Naive B cell (primary cell): ENCODE measurements around the gene ZNF771. TPM values are rescaled to one million over a fixed set of nuclear protein-coding genes. Genes with fewer than 3 reads are reported as not detected.

Experiments
- ATAC-seq, 2 donors: fragments of 150-1000 bp; cut with Tn5 transposase; 2 replicates each; pipeline ENCODE4 v1.10.0; 2021; ENCODE audit warnings: low read depth in 2 of 2, mild to moderate bottlenecking in 2 of 2, moderate library complexity in 2 of 2
- DNase-seq: peaks from one replicate; pipeline ENCODE4 v3.0.0; 2022
- H3K27ac Mint-ChIP-seq, 6 donors: one replicate each; pipeline ENCODE4 v1.8.0; 2020 to 2022; ENCODE audit warnings: mild to moderate bottlenecking in 6 of 6, mixed read lengths in 6 of 6, moderate library complexity in 5 of 6, inconsistent platforms in 2 of 6
- H3K27me3 Mint-ChIP-seq, 3 donors: one replicate each; pipeline ENCODE4 v1.8.0; 2021 to 2022; ENCODE audit warnings: mixed read lengths in 3 of 3, mild to moderate bottlenecking in 1 of 3
- H3K36me3 Mint-ChIP-seq, 2 donors: one replicate each; pipeline ENCODE4 v1.8.0; 2020 to 2022; ENCODE audit warnings: mixed read lengths in 2 of 2, inconsistent platforms in 1 of 2, mild to moderate bottlenecking in 1 of 2
- H3K4me1 Mint-ChIP-seq, 3 donors: one replicate each; pipeline ENCODE4 v1.8.0; 2020 to 2022; ENCODE audit warnings: mixed read lengths in 3 of 3, inconsistent platforms in 1 of 3, mild to moderate bottlenecking in 1 of 3, moderate library complexity in 1 of 3
- H3K4me3 Mint-ChIP-seq, 8 donors: one replicate each; pipeline ENCODE4 v1.8.0; 2020 to 2022; ENCODE audit warnings: mild to moderate bottlenecking in 8 of 8, mixed read lengths in 8 of 8, moderate library complexity in 8 of 8, inconsistent platforms in 2 of 8
- H3K9me3 Mint-ChIP-seq, 7 donors: one replicate each; pipeline ENCODE4 v1.8.0; 2020 to 2022; ENCODE audit warnings: mixed read lengths in 7 of 7, mild to moderate bottlenecking in 5 of 7, inconsistent platforms in 2 of 7, moderate library complexity in 1 of 7
- polyA plus RNA-seq, 6 donors: library from polyadenylated mRNA; unstranded; fragments of 300-500 nt; fragmentation: Illumina TruSeq; gene quantifications; one replicate each; pipeline ENCODE4 v1.2.3, GENCODE V29; 2021; ENCODE audit warnings: low read depth in 6 of 6

Gene ZNF771
- polyA plus RNA-seq, 6 donors from 2014 or later, result 1.7 to 5.0 (median 2.3) TPM; not detected in 1

DNA sequence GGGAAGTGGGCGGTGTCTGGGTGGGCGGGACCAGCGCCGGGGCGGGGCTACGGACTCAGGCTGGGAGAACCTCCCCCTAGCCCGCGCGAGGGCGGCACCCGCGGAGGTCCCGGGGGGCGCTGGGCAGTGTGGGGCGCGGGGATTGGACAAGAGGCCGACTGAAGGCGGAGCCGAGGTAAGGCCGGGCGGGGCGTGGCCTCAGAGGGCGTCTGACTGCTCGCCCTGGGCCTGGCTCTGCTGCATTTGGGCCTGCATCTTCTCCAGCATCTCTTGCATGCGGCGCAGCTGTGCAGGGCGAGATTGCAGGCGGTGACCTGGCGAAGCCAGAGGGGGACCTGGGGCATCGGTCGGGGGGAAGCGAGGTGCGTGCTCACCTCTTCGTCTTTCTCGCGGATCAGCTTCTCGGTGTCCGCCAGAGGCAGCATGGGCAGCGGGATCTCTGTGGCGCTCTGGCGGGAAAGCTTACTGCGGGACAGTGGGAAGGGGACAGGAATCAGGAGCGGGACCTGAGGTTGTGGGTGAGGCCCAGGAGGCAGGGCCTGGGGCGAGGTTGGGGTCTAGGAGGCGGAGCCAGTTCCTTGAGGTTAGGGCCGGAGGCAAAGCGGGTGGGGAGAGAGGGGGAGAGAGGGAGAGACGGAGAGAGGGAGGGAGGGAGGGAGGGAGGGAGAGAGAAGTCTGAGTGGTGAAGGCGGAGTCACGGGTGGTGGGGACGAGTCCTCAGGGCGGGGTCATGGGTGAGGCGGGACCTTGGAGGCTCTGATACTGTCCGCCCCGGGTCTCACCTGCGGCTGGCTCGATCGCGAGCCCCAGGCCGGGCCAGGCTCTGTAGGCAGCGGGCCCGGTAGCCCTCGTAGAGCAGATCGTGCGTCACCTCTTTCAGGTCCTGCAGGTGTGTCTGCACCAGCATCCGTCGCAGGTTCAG, 28.9 kb upstream of the ZNF771 start:
- H3K9me3 Mint-ChIP-seq, result no peaks in the 10 kb centered on the region
- H3K27ac Mint-ChIP-seq, result peak overlapping the region; percentile 100
- H3K4me3 Mint-ChIP-seq, result peak overlapping the region; percentile 93 to 99 (median 97)
- no peaks in the 10 kb centered on the region for H3K36me3 Mint-ChIP-seq
- H3K27me3 Mint-ChIP-seq, result no peaks in the 10 kb centered on the region
- H3K4me1 Mint-ChIP-seq, result peaks cover 41 to 62% (median 53%) of the 10 kb centered on the region in 3 donors
- DNase-seq (peak; percentile 99), ATAC-seq (peak; percentile 78 to 80)

DNA sequence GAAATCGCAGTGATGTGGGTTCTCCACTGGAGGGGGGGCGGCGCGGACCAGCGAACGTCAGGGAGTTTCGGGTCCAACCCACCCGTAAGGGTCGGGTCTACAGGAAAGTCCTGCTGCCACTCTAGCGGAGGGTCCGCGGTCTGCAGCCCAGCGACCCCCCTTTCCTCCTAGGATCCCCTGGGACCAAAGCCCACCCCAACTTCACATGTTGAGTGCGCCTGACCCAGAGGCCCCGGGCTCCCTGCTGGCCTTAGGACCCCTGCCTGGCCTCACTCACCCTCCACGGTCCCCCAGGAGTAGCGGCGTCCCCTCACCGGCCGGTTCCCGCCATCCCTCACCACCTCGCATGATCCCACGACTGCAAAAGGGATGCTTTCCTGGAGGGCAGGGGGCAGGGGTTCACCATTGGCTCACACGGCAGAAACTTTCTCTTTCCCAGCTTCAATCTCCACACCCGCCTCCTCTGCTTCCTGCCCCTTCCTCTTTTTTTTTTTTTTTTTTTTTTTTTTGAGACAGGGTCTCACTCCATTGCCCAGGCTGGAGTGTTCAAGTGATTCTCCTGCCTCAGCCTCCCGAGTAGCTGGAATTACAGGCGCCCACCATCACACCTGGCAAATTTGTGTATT, 28.1 kb upstream of the ZNF771 start:
- H3K4me1 Mint-ChIP-seq, result peaks cover 45 to 64% (median 58%) of the 10 kb centered on the region in 3 donors
- peak overlapping the region; percentile 93 to 99 (median 97) for H3K4me3 Mint-ChIP-seq
- H3K9me3 Mint-ChIP-seq, result no peaks in the 10 kb centered on the region
- no peaks in the 10 kb centered on the region for H3K27me3 Mint-ChIP-seq
- ATAC-seq (no peak), DNase-seq (no peak)
- no peaks in the 10 kb centered on the region for H3K36me3 Mint-ChIP-seq
- H3K27ac Mint-ChIP-seq, result peak overlapping the region; percentile 97 to 100 (median 100)

DNA sequence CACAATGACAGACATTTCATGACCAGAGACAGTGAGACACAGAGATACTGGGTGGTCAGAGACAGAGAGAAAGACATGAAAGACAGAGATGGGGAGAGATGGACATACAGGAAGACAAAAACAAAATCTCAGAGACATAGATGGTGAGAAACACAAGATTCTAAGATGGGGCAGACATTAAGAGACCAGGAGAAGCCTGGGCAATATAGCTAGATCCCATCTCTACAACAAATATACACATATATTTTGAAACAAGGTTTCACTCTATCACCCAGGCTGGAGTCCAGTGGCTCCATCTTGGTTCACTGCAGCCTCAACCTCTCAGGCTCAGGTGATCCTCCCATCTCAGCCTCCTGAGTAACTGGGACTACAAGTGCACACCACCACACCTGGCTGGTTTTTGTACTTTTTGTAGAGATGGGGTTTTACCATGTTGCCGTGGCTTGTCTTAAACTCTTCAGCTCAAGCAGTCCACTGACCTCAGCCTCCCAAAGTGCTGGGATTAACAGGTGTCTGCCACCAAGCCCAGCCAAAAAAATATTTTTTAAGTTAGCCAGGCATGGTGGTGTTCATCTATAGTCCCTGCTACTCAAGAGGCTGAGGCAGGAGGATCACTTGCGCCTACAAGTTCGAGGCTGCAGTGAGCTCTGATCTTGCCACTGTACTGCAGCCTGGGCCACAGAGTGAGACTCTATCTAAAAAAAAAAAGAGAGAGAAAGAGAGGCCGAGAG, 27.2 kb upstream of the ZNF771 start:
- Mint-ChIP-seq H3K4me1 (peaks cover 45 to 65% (median 58%) of the 10 kb centered on the region in 3 donors), H3K4me3 (peak overlapping the region; percentile 69 to 99 (median 96)), H3K27me3 (no peaks in the 10 kb centered on the region), H3K27ac (peak overlapping the region; percentile 21 to 100 (median 100)), H3K9me3 (no peaks in the 10 kb centered on the region), H3K36me3 (no peaks in the 10 kb centered on the region)
- no peak for DNase-seq
- no peak for ATAC-seq

DNA sequence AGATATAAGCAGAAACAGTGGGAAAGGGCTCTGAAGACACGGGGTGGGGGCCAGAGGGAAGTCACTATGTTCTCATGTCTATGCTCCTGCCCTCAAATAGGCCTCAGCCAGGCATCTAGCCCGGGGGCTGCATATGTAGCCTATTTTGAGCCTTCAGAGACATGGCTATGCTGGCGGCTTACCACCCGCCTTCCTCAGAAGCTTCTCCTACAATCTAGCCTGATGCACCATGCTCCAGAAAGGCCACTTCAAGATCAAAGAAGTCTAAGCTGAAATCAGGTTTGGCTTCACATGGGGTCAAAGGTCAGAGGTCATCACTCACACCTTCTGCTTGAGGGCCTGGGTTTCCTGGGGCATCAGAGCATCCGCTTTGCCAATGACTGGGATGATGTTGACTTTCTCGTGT, 26.6 kb upstream of the ZNF771 start:
- ATAC-seq (no peak), DNase-seq (no peak)
- Mint-ChIP-seq H3K36me3 (no peaks in the 10 kb centered on the region), H3K9me3 (no peaks in the 10 kb centered on the region), H3K27ac (peak overlapping the region in 4 of 6 donors; percentile 5 to 100 (median 92)), H3K4me3 (peak overlapping the region in 7 of 8 donors; percentile 42 to 94 (median 84)), H3K4me1 (peaks cover 45 to 63% (median 58%) of the 10 kb centered on the region in 3 donors), H3K27me3 (no peaks in the 10 kb centered on the region)

DNA sequence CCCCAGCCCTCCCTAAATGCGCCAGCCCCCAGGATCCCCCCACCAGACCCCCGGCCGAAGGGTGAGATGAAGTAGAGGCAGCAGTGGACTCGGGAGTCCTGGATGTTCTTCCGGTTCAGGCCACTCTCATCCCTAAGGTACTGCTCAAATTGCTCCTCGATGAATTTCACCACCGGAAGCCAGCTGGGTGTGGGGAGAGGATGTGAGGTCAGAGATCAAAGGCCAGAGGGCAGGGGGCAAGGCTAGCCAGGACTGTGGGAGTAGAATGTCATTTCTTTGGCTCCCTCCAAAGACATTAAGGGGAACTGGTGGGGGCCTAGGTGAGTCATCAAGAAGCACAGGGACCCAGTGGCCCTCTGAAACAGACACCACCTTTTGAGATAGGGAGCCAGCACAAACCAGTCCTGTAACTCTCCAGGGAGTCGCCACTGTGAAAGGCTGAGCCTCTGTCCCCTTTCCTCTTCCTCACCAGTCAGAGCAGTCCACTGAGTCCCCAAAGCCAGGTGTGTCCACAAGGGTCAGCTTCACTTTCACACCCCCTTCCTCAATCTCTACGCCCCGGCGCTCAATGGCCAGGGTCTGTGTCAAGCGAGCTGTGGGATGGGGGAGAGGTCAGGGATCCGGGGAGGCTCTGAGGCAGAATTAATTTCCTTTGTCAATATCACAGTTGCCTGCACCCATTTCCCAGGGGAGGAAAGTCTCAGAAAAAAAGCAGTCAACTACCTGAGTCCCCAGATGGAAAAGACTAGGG, 25.9 kb upstream of the ZNF771 start:
- H3K27me3 Mint-ChIP-seq, result no peaks in the 10 kb centered on the region
- no peaks in the 10 kb centered on the region for H3K36me3 Mint-ChIP-seq
- H3K27ac Mint-ChIP-seq, result peak overlapping the region; percentile 58 to 100 (median 85)
- ATAC-seq, result no peak
- DNase-seq, result no peak
- peak overlapping the region; percentile 83 to 94 (median 92) for H3K4me3 Mint-ChIP-seq
- H3K4me1 Mint-ChIP-seq, result peaks cover 45 to 63% (median 58%) of the 10 kb centered on the region in 3 donors
- no peaks in the 10 kb centered on the region for H3K9me3 Mint-ChIP-seq

DNA sequence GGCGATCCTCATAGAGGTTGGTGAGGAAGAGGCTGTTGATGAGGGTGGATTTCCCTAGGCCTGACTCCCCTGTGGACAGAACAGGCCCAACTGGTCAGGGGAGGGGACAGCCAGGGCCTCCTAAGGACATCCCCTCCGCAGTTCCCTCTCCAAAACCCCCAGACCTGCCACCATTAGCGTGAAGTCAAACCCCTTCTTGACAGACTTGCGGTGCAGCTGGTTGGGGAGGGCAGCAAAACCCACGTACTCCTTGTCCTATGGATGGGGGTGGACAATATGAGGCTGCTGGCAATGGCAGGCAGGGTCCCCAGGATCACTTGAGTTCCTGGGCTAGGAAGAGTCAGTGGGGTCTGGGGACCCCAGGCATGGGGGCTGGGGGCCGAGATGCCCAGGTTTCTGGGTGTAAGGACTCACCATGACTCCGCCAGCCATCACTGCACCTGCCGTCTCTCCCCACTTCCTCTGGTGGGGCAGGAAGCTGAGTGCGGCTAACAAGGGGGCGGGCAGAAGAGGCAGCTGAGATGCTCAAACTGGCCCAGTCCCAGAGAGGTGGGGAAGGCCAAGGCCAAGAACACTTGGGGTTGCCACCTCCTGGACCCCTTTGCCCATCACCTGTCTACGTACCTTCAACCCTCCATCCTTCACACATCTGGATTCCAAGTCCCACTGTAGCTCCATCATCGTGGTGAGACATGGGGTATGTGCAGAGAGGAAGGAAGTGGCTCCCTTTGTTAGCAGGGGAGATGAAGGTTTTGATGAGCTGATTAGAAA, 25.1 kb upstream of the ZNF771 start, which contains the start of gene SEPTIN1:
Gene SEPTIN1 (minus strand): TSS at position 451 of the 771 bp plus-strand sequence. CDS start 19 bp downstream, at position 432.
- Mint-ChIP-seq H3K36me3 (no peaks in the 10 kb centered on the region), H3K4me1 (peaks cover 42 to 56% (median 54%) of the 10 kb centered on the region in 3 donors), H3K4me3 (peak within 1 kb of the TSS; percentile 83 to 94 (median 92)), H3K27ac (peak within 1 kb of the TSS; percentile 86 to 100 (median 95)), H3K9me3 (no peaks in the 10 kb centered on the region), H3K27me3 (no peaks in the 10 kb centered on the region)
- peak; percentile 72 for DNase-seq
- ATAC-seq, result peak; percentile 29

DNA sequence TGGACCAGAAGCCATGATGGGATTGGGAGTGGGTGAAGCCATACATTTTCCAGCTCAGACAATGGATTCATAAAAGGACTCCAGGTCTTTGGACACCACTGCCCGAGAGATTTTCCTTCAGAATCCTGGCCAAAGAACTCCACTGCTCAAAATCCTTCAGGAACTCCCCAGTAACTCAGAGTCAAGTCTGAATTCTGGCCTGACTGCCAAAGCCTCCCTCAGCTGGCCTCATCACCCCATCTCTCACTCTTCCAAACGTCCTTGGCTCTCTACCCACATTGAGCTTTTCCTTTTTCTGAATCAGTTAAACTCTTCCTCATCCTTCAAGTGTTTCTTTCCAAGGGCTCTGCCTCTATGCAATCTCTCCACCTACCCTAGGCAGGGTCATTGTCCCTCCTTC, 23.9 kb upstream of the ZNF771 start:
- Mint-ChIP-seq H3K9me3 (no peaks in the 10 kb centered on the region), H3K4me3 (peak overlapping the region; percentile 29 to 93 (median 72)), H3K4me1 (peaks cover 31 to 46% (median 41%) of the 10 kb centered on the region in 3 donors), H3K36me3 (no peaks in the 10 kb centered on the region), H3K27ac (peak overlapping the region in 3 of 6 donors; percentile 67 to 100 (median 89)), H3K27me3 (no peaks in the 10 kb centered on the region)
- no peak for ATAC-seq
- no peak for DNase-seq

DNA sequence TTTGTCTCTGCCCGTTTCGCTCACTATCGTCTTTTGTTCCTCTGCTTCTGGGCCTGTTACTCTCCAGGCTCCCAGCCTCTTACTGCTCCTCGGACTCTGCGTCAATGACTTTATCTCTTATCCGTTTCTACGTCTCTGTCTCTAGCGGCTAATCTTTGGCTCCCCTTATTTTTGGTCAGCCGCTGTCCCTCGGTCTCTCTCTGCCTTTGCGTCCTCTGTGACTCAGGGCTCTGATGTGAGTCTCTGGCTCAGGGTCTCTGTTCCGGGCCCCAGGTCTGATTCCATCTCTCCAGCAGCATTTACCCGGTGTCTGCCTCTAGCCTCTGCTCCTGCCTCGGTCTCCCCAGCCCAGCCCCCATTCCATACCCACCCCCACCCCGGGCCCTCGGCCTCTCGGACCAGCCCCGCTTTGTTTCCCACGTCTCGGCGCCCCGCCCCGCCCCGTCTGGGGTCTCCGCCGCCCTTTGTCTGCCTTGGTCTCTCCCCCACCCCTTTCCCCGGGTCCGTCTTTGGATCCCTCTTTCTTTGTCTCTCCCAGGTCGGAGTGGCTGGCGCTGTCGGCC, 12.7 kb upstream of the ZNF771 start:
- peak overlapping the region; percentile 77 to 97 (median 90) for H3K4me3 Mint-ChIP-seq
- no peaks in the 10 kb centered on the region for H3K36me3 Mint-ChIP-seq

DNA sequence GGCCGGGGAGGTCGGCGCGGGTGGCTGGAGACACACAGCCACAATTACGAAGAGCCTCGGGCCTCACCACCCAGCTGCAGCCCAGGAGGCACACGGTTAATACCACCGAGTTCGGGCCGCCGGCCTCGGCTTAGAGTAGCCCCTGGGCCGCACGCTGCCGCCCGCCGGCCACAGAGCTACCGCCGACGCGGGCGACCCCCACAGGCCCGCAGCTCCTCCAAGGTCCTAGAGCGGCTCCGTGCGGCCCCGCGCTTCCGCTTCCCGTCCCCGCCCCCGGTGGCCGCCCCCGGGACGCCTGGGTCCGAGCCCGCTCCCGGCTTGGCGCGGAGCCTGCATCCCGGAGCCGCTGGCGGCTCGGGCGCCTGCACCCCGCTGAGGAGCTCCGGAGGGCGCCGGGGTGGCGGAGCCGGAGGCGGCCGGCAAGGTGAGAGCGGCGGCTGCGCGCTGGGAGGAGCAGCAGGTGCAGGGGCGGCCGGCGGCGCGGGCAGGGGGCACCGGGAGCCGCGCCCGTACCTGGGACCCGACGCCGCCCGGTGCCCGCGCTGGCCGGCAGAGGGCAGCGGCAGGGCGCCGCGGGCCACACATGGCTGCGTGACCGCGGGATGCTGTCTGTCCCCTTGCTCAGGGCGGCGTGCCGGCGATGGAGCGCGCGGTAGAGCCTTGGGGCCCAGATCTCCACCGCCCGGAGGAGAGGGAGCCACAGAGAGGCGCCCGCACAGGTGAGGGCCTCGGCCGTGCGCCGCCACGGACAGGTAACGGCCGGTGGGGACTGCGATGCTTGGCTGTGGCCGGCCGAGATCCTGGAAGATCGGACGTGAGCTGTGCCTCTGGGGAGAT, 12.0 kb upstream of the ZNF771 start, which contains the start of gene ZNF48:
Gene ZNF48 (plus strand): TSS at position 266 of the 837 bp plus-strand sequence. CDS start 375 bp downstream, at position 641.
- DNase-seq (peak; percentile 81), ATAC-seq (peak; percentile 90 to 97)
- Mint-ChIP-seq H3K27ac (peak within 1 kb of the TSS; percentile 49 to 96 (median 84)), H3K36me3 (no peaks in the 10 kb centered on the region), H3K9me3 (no peaks in the 10 kb centered on the region), H3K27me3 (no peaks in the 10 kb centered on the region), H3K4me1 (peaks cover 25 to 45% (median 34%) of the 10 kb centered on the region in 3 donors), H3K4me3 (peak within 1 kb of the TSS; percentile 77 to 97 (median 92))

More for the DNA sequence above, 12.7 kb upstream of the ZNF771 start:
- H3K27me3 Mint-ChIP-seq, result no peaks in the 10 kb centered on the region
- DNase-seq (no peak), ATAC-seq (no peak)
- peak overlapping the region in 4 of 6 donors; percentile 49 to 95 (median 72) for H3K27ac Mint-ChIP-seq
- peaks cover 23 to 38% (median 28%) of the 10 kb centered on the region in 3 donors for H3K4me1 Mint-ChIP-seq
- no peaks in the 10 kb centered on the region for H3K9me3 Mint-ChIP-seq

DNA sequence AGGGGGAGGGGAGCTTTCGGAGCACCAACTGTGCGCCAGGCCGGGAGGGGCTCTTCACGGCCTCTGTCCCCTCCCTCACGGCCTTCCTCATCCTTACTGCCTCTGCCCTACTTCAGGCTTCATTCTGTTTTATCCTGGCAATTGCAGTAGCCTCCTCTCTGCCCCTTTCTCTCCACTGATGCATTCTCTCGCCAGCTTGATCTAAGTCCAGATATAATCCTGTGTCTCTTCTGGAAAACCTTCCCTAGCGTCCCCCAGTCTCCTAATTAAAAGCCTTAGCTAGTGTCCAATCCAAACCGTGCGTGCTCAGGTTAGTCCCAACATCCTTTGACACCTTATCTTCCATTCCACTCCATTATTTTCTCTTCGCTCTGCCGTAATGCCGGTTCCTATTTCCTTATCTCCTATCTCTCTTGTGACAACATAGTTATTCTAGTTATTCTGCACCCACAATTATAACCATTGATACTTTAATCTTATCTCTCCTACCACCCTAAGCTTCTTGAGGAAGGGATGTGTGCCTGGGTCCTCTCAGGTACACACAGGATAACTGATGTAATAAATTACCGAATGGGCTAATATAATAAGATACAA, 11.3 kb upstream of the ZNF771 start:
- H3K27ac Mint-ChIP-seq, result peak overlapping the region; percentile 3 to 96 (median 28)
- H3K4me1 Mint-ChIP-seq, result peaks cover 25 to 53% (median 41%) of the 10 kb centered on the region in 3 donors
- H3K36me3 Mint-ChIP-seq, result no peaks in the 10 kb centered on the region
- H3K27me3 Mint-ChIP-seq, result no peaks in the 10 kb centered on the region
- DNase-seq (no peak), ATAC-seq (no peak)
- H3K4me3 Mint-ChIP-seq, result peak overlapping the region; percentile 77 to 97 (median 88)
- no peaks in the 10 kb centered on the region for H3K9me3 Mint-ChIP-seq
